HG03521 (cell line): ENCODE results near the gene GFAP.

Source experiments
- ATAC-seq: cut with Tn5 transposase; IDR thresholded peaks from one replicate; pipeline ENCODE4 v1.9.1; 2021; ENCODE audit warnings: mild to moderate bottlenecking, moderate library complexity; ENCODE audit not compliant: unreplicated experiment

The GFAP gene

GRCh38 chr17:44903012-44903685, 12.2 kb downstream of the GFAP start:
- no peak for ATAC-seq

DNA sequence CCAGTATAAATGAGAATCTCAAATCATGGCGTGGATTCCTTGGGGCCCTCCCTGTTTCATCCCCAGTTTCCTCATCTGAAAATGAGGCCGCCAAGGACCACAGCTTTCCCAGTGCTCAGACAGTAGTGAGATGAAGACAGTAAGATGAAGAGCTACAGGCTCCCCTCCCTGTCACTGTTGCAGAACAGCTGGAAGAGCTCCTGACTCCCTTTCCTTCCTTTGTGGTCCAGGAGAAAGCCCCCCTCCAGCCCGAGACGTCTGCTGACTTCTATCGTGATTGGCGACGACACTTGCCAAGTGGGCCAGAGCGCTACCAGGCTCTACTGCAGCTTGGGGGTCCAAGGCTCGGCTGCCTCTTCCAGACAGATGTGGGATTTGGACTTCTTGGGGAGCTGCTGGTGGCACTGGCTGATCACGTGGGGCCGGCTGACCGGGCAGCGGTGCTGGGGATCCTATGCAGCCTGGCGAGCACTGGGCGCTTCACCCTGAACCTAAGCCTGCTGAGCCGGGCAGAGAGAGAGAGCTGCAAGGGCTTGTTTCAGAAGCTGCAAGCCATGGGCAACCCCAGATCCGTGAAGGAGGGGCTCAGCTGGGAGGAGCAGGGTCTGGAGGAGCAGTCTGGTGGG, 13.1 kb downstream of the GFAP start:
- ATAC-seq: no peak

DNA sequence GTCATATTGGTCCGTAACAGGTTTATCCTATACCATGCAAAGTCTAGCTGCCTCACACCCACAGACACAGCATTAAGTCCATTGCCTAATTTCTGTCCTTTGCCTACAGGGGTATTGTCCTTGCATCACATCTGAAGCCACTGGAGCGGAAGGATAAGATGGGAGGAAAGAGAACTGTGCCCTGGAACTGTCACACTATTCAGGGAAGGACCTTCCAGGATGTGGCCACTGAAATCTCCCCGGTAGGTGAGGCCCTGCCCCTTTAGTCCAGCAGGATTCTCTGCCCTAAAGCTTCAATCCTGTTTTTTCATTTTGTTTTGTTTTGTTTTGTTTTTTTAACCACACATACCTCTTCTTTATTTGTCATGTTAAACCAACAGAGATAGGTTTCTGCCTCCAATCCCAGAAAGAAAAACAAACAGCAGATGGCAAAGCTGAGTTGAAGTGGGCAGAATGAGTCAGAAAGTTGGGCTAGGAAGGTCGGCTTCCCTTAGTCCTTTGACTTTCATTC, 13.8 kb downstream of the GFAP start:
- no peak for ATAC-seq

- no peak for ATAC-seq
Observed at GRCh38 chr17:44900894-44901293, 14.4 kb downstream of the GFAP start.

- ATAC-seq: peak; percentile 68
Observed at GRCh38 chr17:44899074-44899782, 16.1 kb downstream of the GFAP start, which contains the start of gene EFTUD2. TSS of gene EFTUD2 (minus strand) at chr17:44899445. CDS start at chr17:44894521, 4,924 bp downstream.

- peak; percentile 22 for ATAC-seq
Observed at GRCh38 chr17:44898768-44899073, 16.6 kb downstream of the GFAP start.

DNA sequence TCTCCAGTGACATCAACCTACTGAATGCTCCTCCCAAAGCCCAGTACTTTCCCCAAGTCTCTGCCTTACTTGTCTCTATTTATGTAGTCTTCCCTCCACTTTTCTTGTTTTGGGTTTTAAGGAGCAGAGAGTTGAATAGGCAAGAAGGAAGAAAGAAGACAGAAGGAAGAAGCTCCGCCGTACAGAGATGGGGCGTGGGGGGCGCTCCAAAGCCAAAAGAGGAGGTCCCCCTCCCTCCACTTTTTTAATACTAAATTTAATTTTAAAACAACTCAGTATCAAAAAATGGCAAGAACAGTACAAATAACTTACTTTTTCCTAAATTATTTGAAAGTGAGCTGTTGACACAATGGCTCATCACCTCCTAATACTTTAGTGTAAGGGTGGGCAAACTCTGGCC, 20.7 kb downstream of the GFAP start:
- ATAC-seq: no peak

DNA sequence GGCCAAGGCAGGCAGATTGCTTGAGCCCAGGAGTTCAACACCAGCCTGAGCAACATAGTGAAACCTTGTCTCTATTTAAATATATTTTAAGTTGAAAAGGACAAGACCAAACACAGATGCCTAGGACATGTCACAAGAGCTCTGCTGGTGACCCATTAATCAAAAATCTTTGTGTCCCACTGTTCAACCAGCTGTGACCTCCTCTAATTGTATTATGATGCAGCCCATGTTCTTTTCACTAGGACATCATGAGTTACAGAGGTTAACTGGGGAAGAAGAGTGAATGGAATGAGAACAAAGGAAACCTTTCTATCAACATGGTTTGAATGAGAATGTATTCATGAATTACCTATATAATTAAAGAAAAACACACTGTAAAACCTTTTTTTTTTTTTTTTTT, 23.1 kb downstream of the GFAP start:
- no peak for ATAC-seq

DNA sequence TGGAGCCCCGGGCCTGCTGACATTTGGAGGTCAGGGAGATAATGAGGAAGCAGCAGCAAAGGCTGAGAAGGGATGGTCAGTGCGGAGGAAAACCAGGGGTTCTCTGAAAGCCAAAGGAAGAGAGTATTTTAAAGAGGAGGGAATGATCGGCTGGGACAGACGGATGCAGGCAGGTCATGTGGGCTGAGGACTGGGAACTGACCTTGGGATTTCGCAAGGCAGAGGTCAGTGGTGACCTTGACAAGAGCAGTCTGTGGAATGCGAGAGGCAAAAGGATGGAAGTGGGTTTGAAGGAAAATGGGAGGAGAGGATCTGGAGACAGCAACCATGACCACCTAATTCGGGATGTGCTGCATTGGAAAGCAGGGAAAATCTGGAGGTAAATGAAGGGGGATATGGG, 26.3 kb downstream of the GFAP start:
- no peak for ATAC-seq

DNA sequence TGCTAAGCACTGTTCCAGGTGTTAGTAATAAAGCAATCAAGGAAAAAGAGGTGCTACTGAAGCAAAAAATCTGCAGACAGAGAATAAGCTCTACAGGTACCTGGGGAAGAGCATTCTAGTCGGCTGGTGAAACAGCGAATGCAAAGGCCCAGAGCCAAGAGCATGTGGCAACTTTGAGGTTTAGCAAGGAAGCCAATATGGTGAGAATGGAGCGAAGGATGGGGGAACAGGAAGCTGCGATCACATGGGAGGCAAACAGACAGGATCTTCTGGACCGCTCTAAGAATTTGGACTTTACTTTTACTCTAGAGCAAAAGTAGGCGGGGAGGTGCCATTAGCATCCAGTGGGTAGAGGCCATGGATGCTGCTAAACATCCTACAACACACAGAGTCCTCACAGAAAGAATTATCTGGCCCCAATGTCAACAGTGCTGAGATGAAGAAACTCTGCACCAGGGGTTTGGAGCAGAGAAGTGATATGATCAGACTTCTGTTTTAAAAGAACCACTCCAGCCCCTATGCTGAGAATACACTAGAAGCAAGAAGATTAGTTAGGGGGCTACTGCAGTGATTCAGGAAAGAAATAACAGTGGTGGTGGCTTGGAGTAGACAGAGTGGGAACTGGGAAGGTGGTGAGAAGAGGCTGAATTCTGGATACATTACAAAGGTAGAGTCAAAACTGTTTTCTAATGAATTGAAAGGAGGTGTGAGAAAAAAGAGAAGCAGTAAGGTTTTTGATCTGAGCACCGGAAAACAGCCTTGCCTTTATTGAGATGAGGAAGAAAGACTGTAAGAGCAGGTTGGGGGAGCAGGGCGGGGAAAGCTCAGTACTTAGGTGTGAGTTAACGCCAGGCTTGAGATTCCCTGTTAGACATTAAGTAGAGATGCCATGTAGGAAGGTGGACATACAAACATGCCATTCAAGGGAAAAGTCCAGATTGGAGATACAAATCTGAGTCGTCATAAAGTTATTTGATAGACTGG, 27.0 kb downstream of the GFAP start:
- ATAC-seq: no peak

- ATAC-seq: no peak
Observed at GRCh38 chr17:44887016-44887415, 28.3 kb downstream of the GFAP start.

DNA sequence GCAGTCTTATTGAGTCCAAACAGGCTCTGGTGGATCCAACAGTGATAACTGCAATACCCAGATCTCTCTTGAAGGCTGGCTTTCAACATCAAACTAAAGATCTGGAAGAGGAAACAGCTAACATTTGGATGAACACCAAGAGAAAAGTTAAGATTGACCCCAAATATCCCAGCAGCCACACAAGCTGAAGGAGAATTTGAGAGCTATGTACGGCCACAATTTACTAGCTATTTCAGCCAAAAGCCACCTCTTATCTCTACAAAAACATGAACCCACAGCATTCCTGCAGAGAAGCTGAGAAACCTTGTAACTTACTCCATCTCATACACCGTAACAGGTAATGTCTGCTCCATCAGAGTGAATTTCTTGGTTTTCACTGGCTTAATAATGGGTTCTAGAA, 30.4 kb downstream of the GFAP start:
- ATAC-seq: no peak

GRCh38 chr17:44881145-44881544, 34.2 kb downstream of the GFAP start:
- no peak for ATAC-seq

GRCh38 chr17:44880062-44880461, 35.2 kb downstream of the GFAP start:
- no peak for ATAC-seq

- ATAC-seq: no peak
Observed at GRCh38 chr17:44879376-44879775, 35.9 kb downstream of the GFAP start.

GRCh38 chr17:44878627-44879221, 36.6 kb downstream of the GFAP start:
- no peak for ATAC-seq

- ATAC-seq: no peak
Observed at GRCh38 chr17:44877121-44877520, 38.2 kb downstream of the GFAP start.

GRCh38 chr17:44875761-44876160, 39.5 kb downstream of the GFAP start:
- ATAC-seq: no peak

GRCh38 chr17:44872131-44872768, 43.0 kb downstream of the GFAP start:
- ATAC-seq: no peak

GRCh38 chr17:44871556-44871955, 43.7 kb downstream of the GFAP start:
- no peak for ATAC-seq
